Measurements from ENCODE around the gene P2RX1.
"Not testable (repeated sequence)": the region's sequence is repeated elsewhere in the genome, so short reads cannot be mapped to it uniquely, and the experiment has no call there.

P2RX1 gene

DNA sequence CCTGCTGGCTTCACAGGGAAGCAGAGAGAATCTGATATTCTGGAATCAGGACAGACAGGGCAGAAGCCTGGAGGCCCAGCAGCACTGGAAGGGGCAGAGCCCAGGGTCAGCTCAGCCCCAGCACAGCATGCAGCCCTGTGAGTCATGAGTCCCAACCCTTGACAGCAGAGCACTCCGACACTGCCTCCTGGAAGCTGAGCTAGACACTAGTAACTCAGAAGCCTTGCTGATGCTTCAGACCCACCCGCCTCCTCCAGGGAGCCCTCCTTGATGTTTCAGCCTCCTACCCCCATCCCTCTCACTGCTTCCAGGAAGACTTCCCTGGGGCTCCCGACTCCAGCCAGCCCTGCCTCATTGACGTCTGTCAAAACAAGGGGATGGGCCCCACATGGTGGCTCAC lies 30.3 kb downstream of the P2RX1 start:
- DNase-seq, result no peak

DNA sequence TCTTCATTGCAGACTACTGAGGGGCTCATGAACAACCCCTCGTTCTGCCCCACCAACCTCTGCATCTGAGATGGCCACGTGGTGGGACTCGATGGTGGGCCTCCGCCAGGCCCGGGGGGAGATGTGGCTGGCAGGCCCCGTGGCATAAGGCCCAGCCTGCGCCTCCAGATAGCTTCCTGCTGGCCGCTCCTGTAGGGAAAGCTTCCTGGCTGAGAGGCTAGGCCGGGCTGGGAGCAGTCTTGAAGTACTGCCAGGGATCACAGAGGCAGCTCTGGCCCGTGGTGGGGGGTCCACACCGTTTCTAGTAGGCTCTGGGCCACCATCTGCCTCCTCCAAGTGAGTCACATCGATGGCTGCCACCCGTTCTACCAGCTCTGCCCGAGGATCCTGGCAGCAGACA lies 31.0 kb downstream of the P2RX1 start:
- DNase-seq, result no peak

DNA sequence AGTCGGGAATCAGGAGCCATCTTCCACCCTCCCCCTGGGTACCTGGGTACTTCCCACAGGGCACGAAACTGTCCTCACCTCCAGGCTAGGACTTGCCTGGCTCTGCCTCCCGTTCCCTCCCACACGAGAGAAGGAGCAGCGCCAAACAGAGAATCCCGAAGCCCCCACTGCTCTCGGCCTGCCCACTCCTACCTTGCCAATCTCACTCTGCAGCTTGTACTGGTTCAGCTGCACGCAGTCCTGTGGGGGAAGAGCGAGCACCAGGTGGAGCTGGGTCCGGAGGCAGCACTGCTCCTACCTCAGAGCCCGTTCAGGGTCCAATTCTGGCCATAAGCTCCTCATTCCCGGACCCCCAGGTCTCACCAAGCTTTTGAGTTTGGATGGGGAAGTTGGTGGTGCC lies 32.1 kb downstream of the P2RX1 start:
- DNase-seq, result no peak

DNA sequence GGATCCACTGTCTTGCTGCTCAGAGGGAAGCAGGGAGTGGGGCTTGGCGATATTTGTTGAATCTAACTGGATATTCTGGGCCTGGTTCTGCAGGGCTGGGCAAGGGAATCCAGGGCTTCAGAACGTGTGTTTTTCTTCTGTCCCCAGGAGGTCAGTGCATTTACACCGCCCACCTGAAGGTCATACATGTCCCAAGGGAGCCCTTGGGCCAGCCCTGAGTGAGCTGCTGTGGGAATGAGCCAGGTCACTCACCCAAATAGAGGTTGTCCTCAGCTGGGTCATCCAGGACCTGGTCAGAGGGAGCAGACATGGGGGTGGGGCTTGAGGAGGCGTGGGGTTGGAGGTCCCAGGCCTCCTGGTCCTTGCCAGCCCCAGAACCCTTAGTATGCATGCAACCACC lies 34.0 kb downstream of the P2RX1 start:
- no peak for DNase-seq

DNA sequence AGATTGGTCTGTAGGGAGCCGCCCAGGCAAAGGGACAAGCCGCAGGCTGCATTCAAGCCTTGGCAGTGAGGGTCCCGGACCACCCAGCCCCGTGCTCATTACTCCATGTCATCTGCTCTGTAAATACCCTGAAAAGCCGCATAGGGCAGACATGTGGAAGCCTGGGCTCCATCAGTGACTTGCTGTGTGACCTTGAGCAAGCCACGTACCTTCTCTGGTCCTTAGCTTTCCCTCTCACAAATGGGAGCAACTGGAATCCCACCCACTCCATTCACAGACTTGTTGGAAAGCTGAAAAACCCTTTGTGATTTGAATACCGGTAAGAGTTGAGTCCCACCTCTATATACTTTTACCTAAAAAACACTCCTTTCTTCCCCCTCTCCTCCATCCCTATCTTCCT lies 35.3 kb downstream of the P2RX1 start:
- DNase-seq, result no peak

DNA sequence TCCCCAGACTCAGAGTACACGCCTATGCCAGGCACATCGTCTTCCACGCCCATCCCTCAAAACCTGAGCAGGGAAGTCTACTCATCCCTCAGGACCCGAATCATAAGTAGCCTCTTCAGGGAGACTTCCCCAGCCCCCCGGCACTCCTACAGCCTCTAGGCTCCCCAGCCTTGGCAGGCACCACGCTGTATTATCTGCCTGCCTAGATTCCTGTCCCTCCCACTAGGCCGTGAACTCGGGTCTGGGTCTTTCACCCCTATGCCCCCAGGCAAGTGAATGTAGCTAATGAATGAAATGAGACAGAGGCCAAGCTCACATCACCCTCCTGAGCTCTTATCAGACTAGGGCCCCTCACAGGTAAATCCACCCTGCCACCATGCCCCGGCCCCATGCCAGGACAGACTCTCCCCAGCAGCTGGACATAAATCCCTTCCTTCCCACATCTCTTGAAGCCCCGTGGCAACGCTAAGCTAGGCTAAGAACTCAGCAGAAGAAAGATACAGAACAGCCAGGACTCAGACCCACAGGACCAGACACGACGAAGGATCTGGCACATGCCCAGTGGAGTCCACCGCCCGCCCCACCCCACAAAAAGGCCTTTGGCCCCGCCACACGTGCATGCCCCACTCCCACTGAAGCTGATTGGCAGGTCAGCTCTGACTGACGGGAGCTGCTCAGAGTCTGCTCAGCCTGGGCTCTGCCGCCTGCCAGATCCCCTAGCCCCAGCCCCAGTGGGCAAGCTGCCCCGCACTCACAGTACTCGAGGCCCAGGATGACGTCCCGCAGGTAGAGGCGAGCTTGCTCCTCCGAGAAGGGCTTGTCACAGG lies 36.5 kb downstream of the P2RX1 start:
- DNase-seq, result no peak

DNA sequence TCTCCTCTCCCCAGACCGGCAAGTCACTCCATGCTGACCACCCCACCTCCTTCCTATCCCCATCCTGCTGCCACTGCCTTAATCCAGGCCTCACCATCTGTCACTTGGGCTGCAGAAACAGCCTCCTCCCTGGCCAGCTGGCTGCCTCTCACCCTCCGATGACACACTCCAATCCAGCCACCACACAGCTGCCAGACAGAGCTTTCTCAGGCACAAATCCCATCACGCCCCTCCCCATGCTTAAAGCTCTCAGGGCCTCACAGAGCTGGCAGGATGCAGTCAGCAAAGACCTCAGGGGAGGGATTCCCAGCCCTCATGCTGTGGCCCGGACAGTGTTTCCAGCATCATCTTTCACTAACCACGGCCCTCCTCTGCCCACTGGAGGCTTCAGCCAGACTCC lies 37.1 kb downstream of the P2RX1 start:
- DNase-seq, result no peak

DNA sequence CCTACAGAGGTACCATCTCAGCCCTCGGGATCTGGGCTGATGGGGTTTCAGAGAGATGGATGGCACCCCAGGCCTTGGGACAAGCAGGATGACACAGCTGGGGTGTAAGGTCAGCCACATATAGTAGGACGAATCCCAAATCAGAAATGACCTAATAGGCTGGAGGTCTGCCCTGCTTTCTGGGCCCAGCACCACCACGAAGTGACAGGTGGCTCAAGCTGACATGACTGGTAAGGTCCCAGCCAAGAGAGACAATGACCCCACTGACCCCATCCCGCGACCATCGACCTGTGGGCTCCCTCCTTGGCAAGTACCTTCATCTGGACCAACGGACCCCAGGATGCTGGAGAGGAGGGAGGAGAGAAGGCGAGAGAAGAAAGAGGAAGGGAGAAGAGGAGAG lies 39.0 kb downstream of the P2RX1 start:
- no peak for DNase-seq

DNA sequence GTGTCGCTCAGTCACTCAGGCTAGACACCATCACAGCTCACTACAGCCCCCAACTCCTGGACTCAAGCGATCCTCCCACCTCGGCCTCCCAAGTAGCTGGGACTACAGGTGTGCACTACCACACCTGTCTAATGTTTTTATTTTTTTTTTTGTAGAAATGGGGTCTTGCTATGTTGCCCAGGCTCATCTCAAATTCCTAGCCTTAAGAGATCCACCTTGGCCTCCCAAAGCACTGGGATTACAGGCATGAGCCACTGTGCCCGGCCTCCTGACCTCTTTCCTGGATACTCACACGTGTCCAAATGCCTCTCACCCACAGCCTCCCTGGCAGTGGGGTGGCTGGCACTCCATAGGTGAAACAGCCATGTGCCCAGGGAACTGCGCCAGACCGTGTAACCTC lies 40.9 kb downstream of the P2RX1 start:
- no peak for DNase-seq

DNA sequence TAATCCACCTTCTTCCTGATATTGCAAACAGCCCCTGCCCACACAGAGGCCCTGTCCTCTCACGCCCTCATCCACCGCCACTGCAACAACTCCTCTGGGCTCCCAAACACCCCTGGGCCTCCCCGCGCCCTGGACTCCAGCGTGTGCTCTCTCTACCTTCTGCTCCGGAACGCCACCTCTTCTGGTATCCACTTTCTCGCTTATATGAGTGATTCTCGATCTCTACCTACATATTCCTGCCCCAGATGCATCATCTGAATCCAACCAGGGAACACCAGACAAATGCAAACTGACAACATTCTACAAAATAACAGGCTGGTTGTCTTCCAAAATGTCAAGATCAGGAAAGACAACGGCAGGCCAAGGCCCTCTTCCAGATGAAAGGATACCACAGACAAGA lies 42.4 kb downstream of the P2RX1 start:
- no peak for DNase-seq

DNA sequence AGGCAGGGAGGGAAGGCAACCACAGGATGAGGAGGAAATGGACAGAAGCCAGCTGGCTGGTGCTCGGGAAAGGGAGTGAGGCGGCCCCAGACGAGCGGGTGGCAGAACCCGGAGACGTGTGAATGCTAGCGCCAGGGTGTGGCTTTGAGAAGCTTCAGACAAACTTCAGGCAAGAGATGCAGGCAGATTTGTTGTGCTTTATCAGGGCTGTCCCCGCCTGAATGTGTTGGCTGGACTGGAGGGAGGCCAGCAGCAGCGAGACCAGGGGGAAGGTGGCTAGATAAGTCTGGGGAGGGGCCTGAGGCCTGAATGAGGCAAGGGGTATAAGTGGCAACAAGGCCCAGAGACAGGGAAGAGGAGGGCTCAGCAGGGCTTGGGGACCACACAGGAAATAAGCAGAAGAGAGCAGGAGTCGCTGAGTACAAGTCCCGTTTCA lies 45.4 kb downstream of the P2RX1 start:
- DNase-seq, result no peak

DNA sequence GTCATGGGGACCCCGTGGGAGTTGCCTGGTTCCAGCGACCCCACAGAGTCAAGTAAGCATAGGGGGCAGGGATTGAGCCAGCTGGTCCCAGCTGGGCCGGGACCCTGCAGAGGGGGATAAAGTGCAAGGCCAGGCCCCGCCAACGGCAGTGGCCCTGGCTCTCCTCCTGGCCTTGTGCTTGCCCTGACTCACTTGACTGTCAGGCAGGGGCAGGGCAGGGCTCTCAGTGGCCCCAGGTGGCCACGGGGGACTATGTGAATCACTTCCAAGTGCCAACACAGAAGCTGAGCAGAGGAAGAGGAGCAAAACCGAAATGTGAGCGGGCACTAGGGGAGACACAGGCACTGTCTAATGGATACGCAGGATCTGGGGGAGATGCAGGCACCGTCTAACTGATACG lies 48.7 kb downstream of the P2RX1 start:
- DNase-seq, result no peak

DNA sequence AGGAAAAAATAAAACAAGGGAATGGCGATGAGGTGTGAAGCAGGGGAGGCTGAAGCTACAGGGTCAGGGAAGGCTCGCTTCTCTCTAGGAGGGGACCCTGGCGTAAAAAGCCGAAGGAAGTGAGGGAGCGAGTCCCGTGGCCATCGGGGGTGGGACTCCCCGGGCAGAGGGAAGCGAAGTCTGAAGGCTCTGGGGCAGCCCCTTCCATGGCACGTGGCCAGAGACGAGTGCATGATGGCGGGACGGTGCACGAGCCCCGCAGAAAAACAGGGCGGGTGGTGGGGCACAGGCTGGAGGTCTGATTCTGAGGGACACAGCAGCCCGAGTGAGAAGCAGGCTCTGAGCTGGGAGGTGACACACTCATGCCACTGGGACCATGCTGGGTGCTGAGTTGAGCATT lies 49.2 kb downstream of the P2RX1 start:
- DNase-seq, result no peak

DNA sequence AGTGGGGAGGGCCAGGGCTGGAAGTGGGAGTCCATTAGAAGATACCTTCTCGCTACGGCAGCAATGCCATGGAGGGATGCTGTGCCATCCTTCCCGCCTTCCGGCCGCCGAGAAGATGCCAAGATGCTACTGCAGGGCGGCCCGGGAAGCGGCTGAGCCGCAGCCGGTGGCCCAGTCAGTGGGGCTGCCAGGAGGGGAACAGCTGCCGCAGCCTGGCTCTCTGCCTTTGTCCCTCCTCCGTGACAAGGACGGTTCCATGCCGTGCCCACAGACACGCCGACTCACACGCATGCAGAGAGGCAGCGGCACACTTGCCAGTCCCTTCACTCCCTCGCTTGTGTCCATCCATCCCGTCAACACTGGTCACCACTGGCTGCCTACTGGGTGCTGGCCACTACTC lies 50.0 kb downstream of the P2RX1 start:
- DNase-seq, result no peak

DNA sequence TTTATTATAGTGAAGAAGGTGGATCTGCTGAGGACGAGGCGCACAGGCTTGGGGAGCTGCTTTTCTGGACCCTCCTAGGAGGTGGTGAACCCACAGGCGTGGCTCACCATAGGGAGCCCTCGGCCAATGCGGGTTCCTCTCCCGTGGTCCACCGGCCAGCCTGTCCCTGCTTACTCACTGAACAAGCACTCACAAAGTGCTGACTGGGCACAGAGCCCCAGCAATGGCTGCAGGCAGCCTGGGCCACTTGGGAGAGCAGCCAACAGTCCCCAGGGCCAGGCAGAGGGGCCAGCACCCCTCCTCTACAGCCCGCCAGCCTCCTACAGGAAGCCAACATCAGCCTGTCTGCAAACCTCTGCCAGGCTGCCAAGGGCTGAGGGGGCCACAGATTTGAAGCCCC lies 51.1 kb downstream of the P2RX1 start:
- no peak for DNase-seq

DNA sequence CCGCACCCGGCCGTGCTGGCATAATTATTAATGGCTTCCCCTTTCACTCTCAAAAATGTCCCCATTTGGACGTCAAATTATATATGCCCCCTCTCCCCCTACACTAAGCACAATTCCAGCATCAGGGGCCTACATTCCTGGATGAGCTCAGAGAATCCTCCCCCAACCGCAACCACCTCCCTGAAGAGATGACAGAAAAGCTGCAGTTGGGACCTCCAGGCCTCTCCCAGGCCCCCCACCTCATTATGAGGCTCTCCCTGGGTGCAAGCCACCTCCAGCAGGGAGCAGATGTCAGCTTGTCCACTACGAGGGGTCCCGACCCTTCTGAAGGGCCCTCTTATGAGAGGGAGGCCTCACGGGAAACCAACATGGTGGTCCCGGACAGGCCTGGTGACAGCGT lies 51.7 kb downstream of the P2RX1 start:
- DNase-seq, result no peak

DNA sequence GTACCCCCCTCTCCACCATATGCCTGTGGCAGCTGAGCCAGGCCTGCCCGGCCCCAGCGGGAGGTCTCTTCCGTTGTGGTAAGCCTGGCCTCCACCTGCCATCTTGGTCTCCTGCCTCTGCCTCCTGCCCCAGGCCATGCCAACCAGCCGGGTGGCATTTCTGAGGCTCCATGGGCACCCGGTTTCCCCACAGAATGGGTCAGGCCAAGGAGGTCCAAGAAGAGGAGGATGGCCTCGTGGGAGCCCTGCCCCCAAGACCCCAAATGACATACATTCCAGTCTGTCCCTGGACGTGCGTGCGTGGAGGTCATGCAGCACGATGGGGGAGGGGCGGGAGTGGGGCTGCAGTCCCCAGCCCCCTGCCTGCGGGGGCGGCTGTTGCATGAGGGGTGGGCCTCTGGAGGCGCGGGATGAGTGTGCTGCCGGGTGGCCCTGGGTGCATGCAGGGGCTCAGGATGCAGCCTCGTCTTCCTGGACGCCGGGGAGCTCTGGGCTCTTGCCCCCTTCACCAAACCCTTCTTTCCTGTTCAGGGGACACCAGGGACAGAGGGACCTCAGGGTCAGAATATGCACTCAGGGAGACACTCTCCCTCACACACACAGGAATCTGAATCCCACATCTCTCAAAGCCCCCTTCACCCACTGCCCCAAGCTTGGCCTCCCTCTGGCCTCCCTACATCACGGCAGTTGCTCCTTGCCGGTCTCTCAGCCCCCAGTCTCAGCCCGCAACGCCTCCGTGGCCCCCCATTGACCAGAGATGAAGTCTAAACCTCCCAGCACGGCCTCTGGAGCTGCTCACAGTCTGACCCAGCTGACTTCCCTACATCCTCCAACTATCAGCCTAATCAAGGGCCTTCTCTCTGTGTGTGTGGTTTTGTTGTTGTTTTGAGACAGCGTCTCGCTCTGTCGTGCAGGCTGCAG lies 54.2 kb downstream of the P2RX1 start:
- no peak for DNase-seq

DNA sequence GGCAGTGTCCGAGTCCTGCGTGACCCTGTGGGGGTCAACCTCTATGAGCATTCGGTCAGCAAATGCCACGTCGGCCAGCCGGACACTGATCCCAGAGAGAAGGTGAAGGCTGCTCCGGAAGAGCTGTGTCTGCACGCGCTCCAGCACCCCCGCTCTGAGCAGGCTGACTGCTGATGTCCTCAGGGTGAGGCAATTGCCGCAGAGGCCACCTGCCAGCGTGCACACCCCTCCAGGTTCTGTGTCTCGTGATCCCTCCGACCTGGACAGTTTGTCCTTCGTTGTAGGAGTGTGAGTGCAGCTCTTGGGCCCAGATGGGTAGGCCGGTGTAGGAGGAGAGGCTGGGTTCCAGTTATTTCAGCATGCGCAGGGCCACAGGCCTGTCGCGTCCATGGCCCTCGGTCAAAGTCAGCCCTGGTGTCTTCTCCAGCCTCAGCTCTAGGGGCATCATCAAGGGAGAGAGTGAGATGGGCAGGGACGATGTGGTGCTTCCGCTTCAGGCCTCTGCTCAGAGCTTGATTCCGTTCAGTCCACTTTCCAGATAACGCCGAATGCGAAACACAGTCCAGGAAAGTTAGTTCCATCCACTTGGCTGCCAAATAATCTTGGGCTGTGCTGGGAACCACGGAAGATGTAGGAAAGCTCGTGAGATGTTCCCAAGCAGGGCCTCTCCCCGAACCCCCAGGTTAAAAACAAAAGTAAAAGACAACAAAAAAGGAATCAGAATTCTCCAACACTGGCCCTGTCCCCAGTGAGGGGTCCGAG lies 55.1 kb downstream of the P2RX1 start:
- no peak for DNase-seq

DNA sequence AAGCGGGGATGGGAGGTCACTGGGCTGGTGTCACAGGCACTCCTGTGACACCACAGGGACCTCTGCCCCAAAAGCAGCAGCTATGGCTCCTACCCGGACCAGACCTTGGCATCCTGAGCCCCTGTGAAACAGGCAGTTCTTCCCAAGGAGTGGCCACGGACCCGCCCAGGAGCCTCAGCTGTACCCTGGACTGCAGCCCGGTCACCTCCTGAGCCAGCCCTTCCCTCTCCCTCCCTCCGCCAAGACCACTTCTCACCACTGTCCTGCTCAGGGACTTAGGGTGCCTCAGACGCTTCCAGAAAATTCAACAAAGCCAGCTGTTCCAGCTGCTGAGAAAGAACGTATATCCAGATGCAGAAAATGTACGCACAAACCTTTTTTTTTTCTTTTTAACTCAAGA lies 56.3 kb downstream of the P2RX1 start:
- no peak for DNase-seq

DNA sequence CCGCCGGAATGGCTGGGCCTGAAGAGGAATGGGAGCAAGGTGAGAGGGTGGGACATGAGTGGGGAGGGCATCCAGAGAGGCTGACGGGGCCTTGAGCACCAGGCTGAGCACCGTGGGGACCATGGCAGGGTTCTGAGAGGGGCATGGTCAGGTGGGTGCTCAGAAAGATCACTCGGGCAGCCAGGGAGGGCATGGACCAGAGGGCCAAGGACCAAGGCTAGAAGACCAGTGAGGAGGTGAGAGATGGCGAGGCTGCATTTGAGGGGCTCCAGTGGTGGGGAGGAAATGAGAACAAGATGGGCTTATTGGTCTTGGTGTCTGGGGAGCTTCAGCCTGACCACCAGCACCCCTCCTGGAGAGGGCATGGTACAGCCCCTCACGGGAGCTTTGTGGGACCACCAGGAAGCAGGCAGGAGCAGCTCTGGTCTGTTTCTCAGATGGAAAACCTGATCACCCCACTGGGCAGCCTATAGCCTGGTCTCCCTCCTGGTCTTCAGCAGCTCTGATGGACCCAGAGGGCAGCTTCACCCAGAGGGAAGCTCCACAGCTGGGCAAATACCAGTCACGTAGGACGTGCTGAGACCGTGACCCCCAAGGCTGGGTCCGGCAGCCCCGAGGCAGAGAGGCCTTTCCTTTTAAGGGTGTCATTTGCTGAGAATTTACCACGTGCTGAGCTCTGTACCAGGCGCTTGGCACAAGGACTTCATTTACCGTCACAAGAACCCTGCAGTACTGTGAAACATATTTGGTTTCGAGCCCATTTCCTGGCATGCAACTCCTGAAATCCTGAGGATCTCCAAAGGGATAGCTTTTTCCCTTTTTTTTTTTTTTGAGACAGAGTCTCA lies 58.8 kb downstream of the P2RX1 start:
- no peak for DNase-seq

DNA sequence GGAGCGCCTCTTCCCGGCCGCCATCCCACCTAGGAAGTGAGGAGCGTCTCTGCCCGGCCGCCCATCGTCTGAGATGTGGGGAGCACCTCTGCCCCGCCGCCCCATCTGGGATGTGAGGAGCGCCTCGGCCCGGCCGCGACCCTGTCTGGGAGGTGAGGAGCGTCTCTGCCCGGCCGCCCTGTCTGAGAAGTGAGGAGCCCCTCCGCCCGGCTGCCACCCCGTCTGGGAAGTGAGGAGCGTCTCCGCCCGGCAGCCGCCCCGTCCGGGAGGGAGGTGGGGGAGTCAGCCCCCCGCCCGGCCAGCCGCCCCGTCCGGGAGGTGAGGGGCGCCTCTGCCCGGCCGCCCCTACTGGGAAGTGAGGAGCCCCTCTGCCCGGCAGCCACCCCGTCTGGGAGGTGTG lies 62.1 kb downstream of the P2RX1 start:
- DNase-seq, result not testable (repeated sequence)

DNA sequence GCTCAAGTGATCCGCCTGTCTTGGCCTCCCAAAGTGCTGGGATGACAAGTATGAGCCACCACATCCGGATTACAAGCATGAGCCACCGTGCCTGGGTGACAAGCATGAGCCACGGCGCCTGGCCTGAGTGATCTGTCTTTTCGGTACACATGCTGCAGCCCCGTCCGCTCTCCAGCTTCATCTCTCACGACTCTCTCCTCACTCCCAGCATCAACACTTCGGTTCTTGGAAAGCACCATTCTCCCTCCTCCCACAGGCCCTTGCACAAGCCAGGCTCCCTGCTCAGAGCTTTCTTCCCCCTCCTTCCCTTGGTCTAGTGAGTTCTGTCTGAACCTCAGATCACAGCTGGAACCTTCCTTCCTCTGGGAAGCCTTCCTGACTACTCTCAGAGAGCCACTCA lies 63.7 kb downstream of the P2RX1 start:
- no peak for DNase-seq

Data from stimulated activated naive CD4-positive, alpha-beta T cell (primary cell).